SHP77 treated with DMSO at 0.1 percent for 48 hours (cell line): Measurements from ENCODE around the gene HAPLN3.
A peak's percentile ranks its signal among the peaks of the same experiment; 100 is the strongest.

ENCODE experiments used
- DNase-seq: peaks from one replicate; lab custom pipeline; 2025; lab: John Stamatoyannopoulos, UW

Gene HAPLN3

GRCh38 chr15:88911766-88912118 lies 16.4 kb upstream of the HAPLN3 start:
- DNase-seq, result no peak

GRCh38 chr15:88909956-88910831 lies 14.8 kb upstream of the HAPLN3 start:
- no peak for DNase-seq

- DNase-seq, result no peak
These were observed 13.6 kb upstream of the HAPLN3 start for GRCh38 chr15:88908697-88909621.

- DNase-seq, result no peak
These were observed 12.8 kb upstream of the HAPLN3 start for GRCh38 chr15:88908123-88908522.

DNA sequence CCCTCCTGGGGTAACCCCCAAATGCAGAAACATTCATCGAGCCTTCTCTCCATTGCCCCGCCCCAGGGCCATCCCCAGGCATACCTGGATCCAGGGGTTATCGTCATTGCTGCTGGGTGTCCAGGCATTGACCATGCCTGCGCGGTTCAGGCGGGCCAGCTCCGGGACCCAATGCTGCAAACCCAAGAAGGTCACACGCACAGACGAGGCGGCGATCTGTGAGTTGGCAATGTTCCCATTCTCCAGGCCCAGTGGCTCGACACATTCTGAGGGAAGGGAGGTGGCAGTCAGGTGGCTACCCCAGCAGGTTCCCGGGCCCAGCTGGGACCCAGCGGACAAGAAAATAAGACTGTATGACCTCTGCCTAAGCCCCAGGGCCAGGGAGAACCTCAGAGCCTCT lies 11.8 kb upstream of the HAPLN3 start:
- no peak for DNase-seq

- DNase-seq, result no peak
These were observed 11.2 kb upstream of the HAPLN3 start for GRCh38 chr15:88906551-88906950.

GRCh38 chr15:88906130-88906529 lies 10.8 kb upstream of the HAPLN3 start:
- DNase-seq, result no peak

GRCh38 chr15:88905576-88905975 lies 10.2 kb upstream of the HAPLN3 start:
- no peak for DNase-seq

DNA sequence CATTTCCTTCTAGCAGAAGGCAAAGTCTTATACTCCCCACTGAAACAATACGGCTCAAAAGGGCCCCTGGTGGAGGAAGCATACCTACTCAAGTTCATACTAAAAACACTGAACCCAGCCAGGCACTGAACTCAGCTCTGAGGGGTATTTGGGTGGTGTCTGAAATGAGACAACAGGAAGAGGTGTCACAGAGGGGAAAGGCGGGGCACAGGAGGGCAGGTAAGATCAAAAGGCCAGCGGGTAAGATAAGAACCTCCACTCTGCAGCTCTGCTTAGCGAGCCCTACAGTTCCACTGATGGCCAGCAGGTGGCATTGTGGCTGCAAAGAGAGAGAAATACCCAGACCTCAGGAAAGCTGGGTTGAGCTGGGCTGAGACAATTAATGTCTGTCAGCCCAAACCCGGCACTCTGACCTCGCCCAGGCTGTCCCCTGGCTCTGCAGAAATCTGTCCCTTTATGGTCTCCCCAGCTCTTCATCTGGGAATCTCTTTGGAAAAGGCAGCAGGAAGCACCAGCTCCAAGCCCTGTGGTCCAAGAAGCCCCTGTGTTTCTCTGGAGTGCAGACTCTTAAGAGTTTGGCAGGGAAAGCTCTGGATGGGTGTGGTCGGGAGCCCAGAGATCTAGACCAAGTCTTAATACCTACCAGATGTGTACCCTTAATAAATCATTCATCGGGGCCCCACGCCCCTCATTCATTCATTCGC lies 9.4 kb upstream of the HAPLN3 start:
- DNase-seq, result peak; percentile 36

GRCh38 chr15:88904257-88904623 lies 8.9 kb upstream of the HAPLN3 start:
- DNase-seq, result no peak

DNA sequence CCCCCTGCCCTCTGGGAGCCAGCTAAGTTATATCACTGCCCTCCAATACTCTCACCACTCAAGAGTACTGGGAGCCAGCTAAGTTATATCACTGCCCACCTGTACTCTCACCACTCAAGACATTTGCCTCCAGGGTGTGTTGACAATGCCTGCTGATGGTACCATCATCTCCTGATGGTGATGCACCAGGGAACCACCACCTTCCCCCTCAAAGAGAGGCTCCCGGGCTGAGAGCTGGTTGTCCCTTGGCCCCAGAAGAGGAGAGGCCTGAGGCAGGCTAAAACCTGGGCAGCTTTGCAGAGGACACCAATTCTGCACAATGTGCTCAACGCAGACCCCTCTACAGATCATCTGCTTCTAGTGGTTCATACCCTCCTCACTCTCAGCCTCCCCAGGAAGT lies 7.5 kb upstream of the HAPLN3 start:
- no peak for DNase-seq

- no peak for DNase-seq
These were observed 7.0 kb upstream of the HAPLN3 start for GRCh38 chr15:88902221-88902835.

DNA sequence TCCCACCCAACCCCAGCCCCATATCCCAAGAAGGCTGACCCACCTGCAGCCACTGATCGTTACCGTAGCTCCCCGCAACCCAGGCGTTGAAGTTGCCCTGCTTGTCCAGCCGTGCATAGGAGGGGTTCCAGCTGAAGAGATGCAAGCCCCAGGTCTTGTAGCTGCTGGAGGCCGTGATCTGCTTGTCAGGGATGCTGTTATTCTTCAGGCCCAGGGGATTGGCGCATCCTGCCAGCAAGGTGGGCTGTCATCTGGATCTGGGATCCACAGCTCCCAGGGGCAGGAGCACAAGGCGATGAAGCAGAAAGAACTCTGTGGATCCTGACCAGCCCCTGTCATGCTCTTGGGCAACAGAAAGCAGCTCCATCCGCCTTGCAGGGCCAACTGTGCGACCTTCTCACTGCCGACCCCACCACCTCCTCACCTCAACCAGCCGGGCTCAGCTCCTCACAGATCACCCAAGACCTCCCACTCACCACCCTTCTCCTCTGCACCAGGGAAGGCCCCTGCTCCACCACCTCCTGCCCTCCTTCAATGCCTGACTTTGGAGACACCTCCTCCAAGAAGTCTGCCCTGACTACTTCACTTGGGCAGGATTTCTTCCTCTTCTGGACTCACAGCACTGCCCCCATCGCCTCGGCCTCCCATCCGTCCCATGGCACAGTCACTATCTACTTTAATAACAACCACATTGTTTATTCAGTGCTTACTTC lies 6.3 kb upstream of the HAPLN3 start:
- DNase-seq, result no peak

DNA sequence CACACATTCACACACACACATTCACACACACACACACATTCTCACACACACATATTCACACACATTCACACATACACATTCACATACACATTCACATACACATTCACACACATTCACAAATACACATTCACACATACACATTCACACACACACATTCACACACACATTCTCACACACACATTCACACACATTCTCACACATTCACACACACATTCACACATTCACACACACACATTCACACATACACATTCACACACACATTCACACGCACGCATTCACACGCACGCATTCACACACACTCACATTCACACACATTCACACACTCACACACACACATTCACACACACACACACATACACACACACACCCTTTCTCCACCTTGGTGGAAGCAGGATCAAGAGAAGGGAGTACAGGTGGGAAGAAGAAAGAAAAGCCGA lies 5.7 kb upstream of the HAPLN3 start:
- DNase-seq, result no peak

- no peak for DNase-seq
These were observed 5.1 kb upstream of the HAPLN3 start for GRCh38 chr15:88900309-88900981.

- no peak for DNase-seq
These were observed 3.9 kb upstream of the HAPLN3 start for GRCh38 chr15:88899251-88899650.

DNA sequence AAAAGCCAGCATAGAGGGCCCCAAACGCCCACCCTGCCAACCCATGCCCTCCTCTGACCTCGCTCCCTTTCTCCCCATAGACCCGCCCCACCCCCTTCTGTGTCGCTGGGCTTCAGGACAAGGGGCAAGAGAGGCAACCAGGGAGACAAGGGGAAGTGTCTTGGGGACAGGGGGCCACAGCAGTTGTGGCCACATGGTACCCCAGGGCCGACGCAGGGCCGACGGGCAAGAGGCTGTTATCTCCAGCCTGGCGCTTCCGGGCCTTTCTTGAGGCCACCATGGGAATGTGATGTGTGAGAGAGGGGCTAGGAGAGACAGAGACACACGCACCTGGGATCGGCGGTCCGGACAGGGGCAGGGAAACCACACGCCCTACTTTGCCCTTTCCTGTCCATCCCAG lies 3.4 kb upstream of the HAPLN3 start:
- DNase-seq, result no peak

- DNase-seq, result no peak
These were observed 2.3 kb upstream of the HAPLN3 start for GRCh38 chr15:88897456-88898194.

DNA sequence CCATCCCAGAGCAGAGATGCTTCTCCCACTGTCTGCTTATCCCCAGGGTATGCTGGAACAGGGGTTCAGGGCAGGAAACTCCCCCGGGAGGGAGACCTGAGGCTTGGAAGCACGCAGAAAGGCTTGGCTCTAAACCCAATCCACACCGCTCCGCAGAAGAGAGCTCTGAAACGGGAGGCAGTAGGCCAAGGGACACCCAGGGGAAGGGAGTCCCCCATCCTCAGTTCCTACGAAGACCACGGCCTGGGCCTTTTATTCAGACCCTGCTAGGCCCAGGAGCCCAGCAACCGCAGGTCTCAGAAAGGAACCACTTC lies 1.8 kb upstream of the HAPLN3 start:
- DNase-seq, result no peak

DNA sequence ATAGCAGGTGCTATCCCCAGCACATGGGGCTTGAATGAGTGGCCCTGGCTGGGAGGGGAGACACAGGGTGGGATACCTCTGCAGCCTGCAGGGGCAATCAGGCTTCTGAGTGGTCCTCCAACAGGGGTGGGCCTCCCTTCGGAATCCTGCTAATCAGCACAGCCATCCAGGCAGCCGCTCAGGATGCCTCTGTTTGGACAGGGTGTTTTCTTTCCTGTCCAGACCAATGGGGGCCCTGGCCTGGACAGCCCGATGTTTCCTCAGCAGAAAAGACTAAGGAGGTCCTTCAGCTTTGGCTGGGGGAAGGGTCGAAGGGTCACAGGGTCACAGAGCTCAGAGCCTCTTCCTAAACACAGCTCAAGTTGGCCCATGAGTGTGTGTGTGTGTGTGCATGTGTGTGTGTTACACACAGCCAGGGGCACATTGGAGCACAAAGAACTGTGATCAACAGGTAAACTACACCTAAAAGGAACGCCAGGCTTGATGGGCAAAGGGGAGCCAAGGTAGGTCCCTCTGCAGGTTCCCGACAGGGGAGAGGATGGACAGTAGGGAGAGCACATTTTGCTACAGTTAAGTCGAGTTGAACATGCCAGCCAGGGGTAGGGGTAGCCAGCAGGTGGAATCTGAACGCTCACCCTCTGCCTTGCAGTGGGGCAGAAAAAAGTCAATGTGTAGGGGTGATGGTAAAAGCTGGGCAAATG lies 1.1 kb upstream of the HAPLN3 start:
- DNase-seq, result no peak
